DND-41 (cell line): Measurements from ENCODE around the gene SWAP70.

Source experiments
- ATAC-seq: fragments of 200-7000 bp; cut with Tn5 transposase; 3 replicates; pipeline ENCODE4 v1.9.1; 2021; ENCODE audit warnings: low read depth; ENCODE audit not compliant: insufficient read depth
- DNase-seq: peaks from one replicate; pipeline ENCODE4 v3.0.0-alpha.2; 2020
- H2AFZ ChIP-seq: 2 replicates; pipeline ENCODE4 v1.6.0; 2012; ENCODE audit warnings: low read depth, low read length
- H3K27ac ChIP-seq: 2 replicates; pipeline ENCODE4 v1.5.1; 2012; ENCODE audit warnings: low read length, inconsistent platforms
- H3K27me3 ChIP-seq: fragments of 200-600 bp; sonication (generic); 2 replicates; pipeline ENCODE4 v1.6.0; 2012; ENCODE audit warnings: low read length, mild to moderate bottlenecking, inconsistent platforms; ENCODE audit not compliant: insufficient read depth, poor library complexity
- H3K36me3 ChIP-seq: 2 replicates; pipeline ENCODE4 v1.5.1; 2012; ENCODE audit warnings: low read length, inconsistent platforms; ENCODE audit not compliant: insufficient read depth
- H3K4me1 ChIP-seq: 2 replicates; pipeline ENCODE4 v1.5.1; 2012; ENCODE audit warnings: mild to moderate bottlenecking, low read length; ENCODE audit not compliant: insufficient read depth
- H3K4me2 ChIP-seq: 2 replicates; pipeline ENCODE4 v1.6.0; 2012; ENCODE audit warnings: mild to moderate bottlenecking, moderate library complexity, low read length, inconsistent platforms; ENCODE audit not compliant: insufficient read depth
- H3K4me3 ChIP-seq, 2 experiments: fragments of 200-600 bp in 1 of 2; shearing (Covaris generic) in 1 of 2; 2 replicates each; pipeline ENCODE4 v1.5.1; 2012 to 2016; ENCODE audit warnings: inconsistent platforms in 2 of 2, low read length in 2 of 2, mild to moderate bottlenecking in 2 of 2, low read depth in 1 of 2, moderate library complexity in 1 of 2
- H3K79me2 ChIP-seq: 2 replicates; pipeline ENCODE4 v1.6.0; 2012; ENCODE audit warnings: low read length, inconsistent platforms; ENCODE audit not compliant: insufficient read depth
- H3K9ac ChIP-seq: 2 replicates; pipeline ENCODE4 v1.6.0; 2012; ENCODE audit warnings: low read depth, mild to moderate bottlenecking, inconsistent platforms, low read length, moderate library complexity
- H3K9me3 ChIP-seq: 2 replicates; pipeline ENCODE4 v1.5.1; 2012; ENCODE audit warnings: low read length, moderate library complexity, mild to moderate bottlenecking, inconsistent platforms; ENCODE audit not compliant: insufficient read depth, severe bottlenecking
- H4K20me1 ChIP-seq: 2 replicates; pipeline ENCODE4 v1.6.0; 2012; ENCODE audit warnings: low read length; ENCODE audit not compliant: insufficient read depth
- EZH2 ChIP-seq: IDR thresholded peaks from 3 replicates; pipeline ENCODE4 v1.6.1; 2012; ENCODE audit warnings: borderline replicate concordance, low read depth, mild to moderate bottlenecking, moderate library complexity, low read length, inconsistent platforms; ENCODE audit not compliant: severe bottlenecking
- TF ChIP-seq, protein P1 (sequence below): IDR thresholded peaks from 2 replicates; pipeline ENCODE4 v1.5.1; 2012; ENCODE audit warnings: borderline replicate concordance, low read length, moderate library complexity, mild to moderate bottlenecking; ENCODE audit not compliant: poor library complexity, severe bottlenecking; ENCODE audit errors: extremely low read depth

SWAP70 gene

DNA sequence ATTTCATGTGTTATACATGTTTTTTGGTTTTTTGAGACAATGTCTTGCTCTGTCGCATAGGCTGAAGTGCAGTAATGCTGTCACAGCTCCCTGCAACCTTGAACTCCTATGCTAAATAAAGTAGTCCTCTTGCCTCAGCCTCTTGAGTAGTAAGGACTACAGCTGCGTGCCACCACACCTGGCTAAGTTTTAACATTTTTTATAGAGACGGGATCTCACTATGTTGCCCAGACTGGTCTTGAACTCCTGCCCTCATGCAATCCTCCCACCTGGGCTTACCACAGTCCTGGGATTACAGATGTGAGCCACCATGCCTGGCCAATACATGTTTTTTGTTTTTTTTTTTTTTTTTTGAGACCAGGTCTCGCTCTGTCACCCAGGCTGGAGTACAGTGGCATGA, 33.9 kb downstream of the SWAP70 start:
- H3K4me3 ChIP-seq: no peak overlapping the region
- no peak overlapping the region for H3K4me2 ChIP-seq
- H3K4me1 ChIP-seq: no peaks in the 10 kb centered on the region
- no peaks in the 10 kb centered on the region for H3K9me3 ChIP-seq
- H3K9ac ChIP-seq: no peak overlapping the region
- H3K79me2 ChIP-seq: no peaks in the 10 kb centered on the region
- ATAC-seq (no peak), DNase-seq (no peak)
- no peak overlapping the region for H2AFZ ChIP-seq
- peaks cover 15% of the 10 kb centered on the region for H3K27me3 ChIP-seq
- H4K20me1 ChIP-seq: no peaks in the 10 kb centered on the region
- H3K27ac ChIP-seq: no peak overlapping the region
- no peaks in the 10 kb centered on the region for H3K36me3 ChIP-seq
- no peak for TF ChIP-seq EZH2
- TF ChIP-seq, protein P1, sequence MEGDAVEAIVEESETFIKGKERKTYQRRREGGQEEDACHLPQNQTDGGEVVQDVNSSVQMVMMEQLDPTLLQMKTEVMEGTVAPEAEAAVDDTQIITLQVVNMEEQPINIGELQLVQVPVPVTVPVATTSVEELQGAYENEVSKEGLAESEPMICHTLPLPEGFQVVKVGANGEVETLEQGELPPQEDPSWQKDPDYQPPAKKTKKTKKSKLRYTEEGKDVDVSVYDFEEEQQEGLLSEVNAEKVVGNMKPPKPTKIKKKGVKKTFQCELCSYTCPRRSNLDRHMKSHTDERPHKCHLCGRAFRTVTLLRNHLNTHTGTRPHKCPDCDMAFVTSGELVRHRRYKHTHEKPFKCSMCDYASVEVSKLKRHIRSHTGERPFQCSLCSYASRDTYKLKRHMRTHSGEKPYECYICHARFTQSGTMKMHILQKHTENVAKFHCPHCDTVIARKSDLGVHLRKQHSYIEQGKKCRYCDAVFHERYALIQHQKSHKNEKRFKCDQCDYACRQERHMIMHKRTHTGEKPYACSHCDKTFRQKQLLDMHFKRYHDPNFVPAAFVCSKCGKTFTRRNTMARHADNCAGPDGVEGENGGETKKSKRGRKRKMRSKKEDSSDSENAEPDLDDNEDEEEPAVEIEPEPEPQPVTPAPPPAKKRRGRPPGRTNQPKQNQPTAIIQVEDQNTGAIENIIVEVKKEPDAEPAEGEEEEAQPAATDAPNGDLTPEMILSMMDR: no peak

DNA sequence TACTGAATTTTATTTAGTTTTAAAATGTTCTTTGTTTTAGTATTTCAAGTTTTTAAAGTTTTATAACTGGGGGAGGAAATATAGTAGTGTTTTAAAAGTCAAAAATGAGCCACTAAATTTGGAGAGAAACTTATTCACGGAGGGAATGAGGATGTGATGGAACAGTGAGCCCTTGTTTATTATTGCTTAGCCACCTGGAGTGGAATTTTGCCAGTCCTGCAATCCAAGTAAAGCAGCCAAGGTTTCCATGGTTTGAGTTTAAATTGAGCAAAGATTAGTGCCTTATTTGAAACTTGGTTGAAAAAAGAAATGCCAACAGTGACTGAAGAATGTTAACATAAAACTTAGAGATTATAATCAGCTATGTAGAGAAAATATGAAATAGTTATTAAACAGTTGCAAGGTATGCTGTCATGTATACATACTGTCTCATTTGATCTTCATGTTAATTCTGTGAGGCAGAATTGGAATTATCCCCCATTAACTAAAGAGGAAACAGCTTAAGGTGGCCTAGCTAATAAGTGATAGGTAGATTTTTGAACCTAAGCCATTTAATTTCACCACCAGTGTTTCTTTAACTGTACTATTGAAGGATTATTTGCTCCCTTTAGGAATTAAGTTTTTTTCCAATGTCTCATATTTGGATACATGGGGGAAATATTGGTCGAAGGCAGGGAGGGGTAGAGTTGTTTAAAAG, 36.4 kb downstream of the SWAP70 start:
- no peak overlapping the region for H3K27ac ChIP-seq
- no peaks in the 10 kb centered on the region for H3K4me1 ChIP-seq
- ATAC-seq: no peak
- H3K79me2 ChIP-seq: no peaks in the 10 kb centered on the region
- peaks cover 7% of the 10 kb centered on the region for H3K27me3 ChIP-seq
- no peak for TF ChIP-seq EZH2
- TF ChIP-seq, protein P1: no peak
- no peak overlapping the region for H3K4me3 ChIP-seq
- H3K9ac ChIP-seq: no peak overlapping the region
- H2AFZ ChIP-seq: no peak overlapping the region
- H3K9me3 ChIP-seq: no peaks in the 10 kb centered on the region
- no peaks in the 10 kb centered on the region for H4K20me1 ChIP-seq
- DNase-seq: no peak
- no peak overlapping the region for H3K4me2 ChIP-seq
- H3K36me3 ChIP-seq: no peaks in the 10 kb centered on the region

DNA sequence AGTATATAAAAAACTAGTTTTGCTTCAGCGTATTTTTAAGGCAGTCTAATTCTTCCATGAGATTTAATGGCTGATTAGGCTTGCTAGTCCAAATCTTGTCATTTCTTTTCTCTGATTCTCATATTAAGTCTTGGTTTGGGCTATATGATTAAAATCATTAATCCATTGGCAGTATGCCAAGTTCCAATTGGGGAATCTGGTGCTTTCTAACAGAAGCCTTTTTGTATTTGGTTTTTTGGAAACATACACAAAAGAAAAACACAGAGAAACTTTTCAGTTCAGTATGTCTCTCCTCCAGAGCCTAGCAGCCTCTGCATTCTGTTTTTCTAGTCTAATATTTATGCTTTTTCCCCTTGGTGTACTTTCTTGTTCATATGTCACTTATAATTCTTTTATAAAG, 37.9 kb downstream of the SWAP70 start:
- Histone ChIP-seq H3K36me3 (no peaks in the 10 kb centered on the region), H3K9me3 (no peaks in the 10 kb centered on the region), H4K20me1 (no peaks in the 10 kb centered on the region), H3K4me1 (no peaks in the 10 kb centered on the region), H3K4me2 (no peak overlapping the region), H2AFZ (no peak overlapping the region), H3K27me3 (peaks cover 7% of the 10 kb centered on the region), H3K27ac (no peak overlapping the region), H3K9ac (no peak overlapping the region), H3K4me3 (no peak overlapping the region), H3K79me2 (no peaks in the 10 kb centered on the region)
- DNase-seq (no peak), ATAC-seq (no peak)
- TF ChIP-seq, protein P1: no peak
- TF ChIP-seq EZH2: no peak
